Panc1 (cell line): ENCODE data around the gene SULT1C3. TPM values are rescaled to one million over a fixed set of nuclear protein-coding genes. Genes with fewer than 3 reads are reported as not detected.

Experiments
- ATAC-seq: fragments of 200-7000 bp; cut with Tn5 transposase; 2 replicates; pipeline ENCODE4 v1.9.1; 2020; ENCODE audit warnings: mild to moderate bottlenecking, moderate library complexity
- BruUV-seq: library from RNA; stranded (reverse); fragments of 400-500 nt; replicated peaks from 2 replicates; lab custom pipeline; 2021; lab: Mats Ljungman, UMichigan
- CTCF ChIA-PET: fragments of 300-600 bp; sonication (Branson Sonifier 250); formaldehyde crosslinking; loops from one replicate; lab custom pipeline; 2022; ENCODE audit warnings: antibody characterized with exemption; lab: Charles Lee
- POLR2A ChIA-PET: fragments of 300-600 bp; sonication (Branson Sonifier 250); formaldehyde crosslinking; loops from one replicate; lab custom pipeline; 2022; ENCODE audit warnings: antibody characterized with exemption; lab: Charles Lee
- DNase-seq: peaks from one replicate; pipeline ENCODE4 v3.0.0-alpha.2; 2010; ENCODE audit warnings: low read depth, low spot score
- H3K27ac ChIP-seq: 2 replicates; pipeline ENCODE4 v1.5.1; 2011; ENCODE audit warnings: mild to moderate bottlenecking, low read length, inconsistent platforms
- H3K27me3 ChIP-seq: fragments of 200-500 bp; sonication (Bioruptor generic); 2 replicates; pipeline ENCODE4 v1.6.0; 2014; ENCODE audit warnings: low read length, inconsistent platforms; ENCODE audit not compliant: control insufficient read depth, insufficient read depth
- H3K36me3 ChIP-seq: fragments of 200-500 bp; sonication (Bioruptor generic); 2 replicates; pipeline ENCODE4 v1.5.1; 2014; ENCODE audit warnings: inconsistent platforms, mild to moderate bottlenecking, low read length, moderate library complexity; ENCODE audit not compliant: control insufficient read depth, insufficient read depth
- H3K4me1 ChIP-seq: 2 replicates; pipeline ENCODE4 v1.5.1; 2011; ENCODE audit warnings: inconsistent platforms, mild to moderate bottlenecking, low read length, moderate library complexity; ENCODE audit not compliant: control insufficient read depth, insufficient read depth
- H3K4me3 ChIP-seq, 2 experiments: 2 replicates each; pipeline ENCODE4 v1.5.1; 2011 to 2012; ENCODE audit warnings: low read depth in 2 of 2, low read length in 2 of 2, mild to moderate bottlenecking in 2 of 2, inconsistent platforms in 1 of 2, moderate library complexity in 1 of 2
- H3K9me3 ChIP-seq: fragments of 200-500 bp; sonication (Bioruptor generic); 2 replicates; pipeline ENCODE4 v1.5.1; 2014; ENCODE audit warnings: low read depth, mild to moderate bottlenecking, inconsistent platforms, low read length, moderate library complexity; ENCODE audit not compliant: control insufficient read depth, insufficient read depth
- CTCF ChIP-seq: fragments of 450-650 bp; IDR thresholded peaks from 2 replicates; pipeline ENCODE4 v1.5.1; 2017; ENCODE audit warnings: mild to moderate bottlenecking
- POLR2AphosphoS5 ChIP-seq: IDR thresholded peaks from 2 replicates; pipeline ENCODE4 v1.6.1; 2012; ENCODE audit warnings: mild to moderate bottlenecking, low read depth, low read length, moderate library complexity
- SIN3A ChIP-seq: IDR thresholded peaks from 2 replicates; pipeline ENCODE4 v1.6.1; 2012; ENCODE audit warnings: low read depth, mild to moderate bottlenecking, low read length, moderate library complexity, borderline replicate concordance; ENCODE audit not compliant: insufficient read depth
- TCF7L2 ChIP-seq: IDR thresholded peaks from 2 replicates; pipeline ENCODE4 v1.6.1; 2011; ENCODE audit warnings: mild to moderate bottlenecking, low read depth, low read length, inconsistent platforms
- in situ Hi-C: cut with HindIII; loops from 2 replicates; pipeline ENCODE4 v1.10.0; 2016; ENCODE audit warnings: low sequenced_read_pairs, low pct_unique_long_range_greater_than_20kb
- intact Hi-C: fragments of 100-400 bp; cut with micrococcal nuclease; formaldehyde crosslinking; loops from one replicate; pipeline ENCODE4 v1.10.0; 2022; ENCODE audit not compliant: unreplicated experiment
- total RNA-seq: library from RNA; stranded (reverse); gene quantifications from one replicate; pipeline ENCODE4 v1.2.1, GENCODE V29; 2021; ENCODE audit not compliant: unreplicated experiment

The SULT1C3 gene
- total RNA-seq, 1 experiment from 2014 or later: not detected

GRCh38 chr2:108228537-108228936 is 11.2 kb upstream of the SULT1C3 start:
- Histone ChIP-seq H3K4me1 (no peaks in the 10 kb centered on the region), H3K27me3 (no peaks in the 10 kb centered on the region), H3K4me3 (no peak overlapping the region), H3K9me3 (no peaks in the 10 kb centered on the region), H3K27ac (no peak overlapping the region), H3K36me3 (no peaks in the 10 kb centered on the region)
- ATAC-seq (no peak), DNase-seq (no peak)
- POLR2A ChIA-PET: no interaction called here
- no peak for TF ChIP-seq POLR2AphosphoS5
- TF ChIP-seq SIN3A: no peak
- TF ChIP-seq CTCF: no peak
- BruUV-seq: no TSS peak
- intact Hi-C loops (no loop called here), in situ Hi-C loops (no loop called here)
- CTCF ChIA-PET: interaction anchor here (0.7 kb wide), 1 partner anchor 15 kb away, joined by 3 read pairs; no protein-coding TSS in a partner anchor

GRCh38 chr2:108229875-108230274 is 9.9 kb upstream of the SULT1C3 start:
- no peak for TF ChIP-seq TCF7L2
- Histone ChIP-seq H3K4me3 (no peak overlapping the region), H3K4me1 (no peaks in the 10 kb centered on the region), H3K36me3 (no peaks in the 10 kb centered on the region), H3K27ac (no peak overlapping the region), H3K27me3 (no peaks in the 10 kb centered on the region), H3K9me3 (no peaks in the 10 kb centered on the region)
- no TSS peak for BruUV-seq
- in situ Hi-C loops (no loop called here), intact Hi-C loops (no loop called here)
- POLR2A ChIA-PET: no interaction called here
- DNase-seq (no peak), ATAC-seq (no peak)
- CTCF ChIA-PET: no interaction called here

GRCh38 chr2:108235577-108235976 is 4.2 kb upstream of the SULT1C3 start:
- Histone ChIP-seq H3K27me3 (no peaks in the 10 kb centered on the region), H3K4me3 (no peak overlapping the region), H3K27ac (no peak overlapping the region), H3K9me3 (0 out of 2 replicates have a peak, but pooled peaks cover 7% of the 10 kb centered on the region), H3K36me3 (no peaks in the 10 kb centered on the region), H3K4me1 (no peaks in the 10 kb centered on the region)
- CTCF ChIA-PET: no interaction called here
- in situ Hi-C loops (no loop called here), intact Hi-C loops (no loop called here)
- no peak for DNase-seq
- BruUV-seq: no TSS peak
- no peak for ATAC-seq
- POLR2A ChIA-PET: no interaction called here
- no peak for TF ChIP-seq CTCF
